Brain microvascular endothelial cell (primary cell): ENCODE data around the gene CHST11.
"Not testable (repeated sequence)": the region's sequence is repeated elsewhere in the genome, so short reads cannot be mapped to it uniquely, and the experiment has no call there.

Experiments used
- DNase-seq: peaks from one replicate; pipeline ENCODE4 v3.0.0-alpha.2; 2020
- H3K27ac ChIP-seq: fragments of 250-450 bp; sonication (Bioruptor Pico); 2 replicates; pipeline ENCODE4 v1.5.1; 2020; ENCODE audit warnings: mild to moderate bottlenecking, moderate library complexity
- H3K27me3 ChIP-seq: fragments of 250-450 bp; sonication (Bioruptor Pico); replicated peaks from 2 replicates; pipeline ENCODE4 v1.5.1; 2020; ENCODE audit warnings: mild to moderate bottlenecking
- H3K36me3 ChIP-seq: fragments of 250-450 bp; sonication (Bioruptor Pico); replicated peaks from 2 replicates; pipeline ENCODE4 v1.5.1; 2020; ENCODE audit warnings: mild to moderate bottlenecking
- H3K4me3 ChIP-seq: 2 replicates; pipeline ENCODE4 v1.5.1; 2011; ENCODE audit warnings: low read depth, mild to moderate bottlenecking, control low read depth, low read length, moderate library complexity
- CTCF ChIP-seq: IDR thresholded peaks from 2 replicates; pipeline ENCODE4 v1.5.1; 2011; ENCODE audit warnings: low read depth, mild to moderate bottlenecking, moderate library complexity, low read length, control low read depth, inconsistent platforms; ENCODE audit errors: missing control alignments
- in situ Hi-C: cut with HindIII; loops from 2 replicates; pipeline ENCODE4 v1.10.0; 2017; ENCODE audit warnings: low sequenced_read_pairs, low pct_ligation_motif_present

CHST11 gene

GRCh38 chr12:104801005-104801404 is 344.3 kb downstream of the CHST11 start:
- H3K27ac ChIP-seq = no peak overlapping the region
- no peak for TF ChIP-seq CTCF
- no peak overlapping the region for H3K4me3 ChIP-seq
- no peaks in the 10 kb centered on the region for H3K36me3 ChIP-seq
- no peaks in the 10 kb centered on the region for H3K27me3 ChIP-seq
- DNase-seq = no peak
- in situ Hi-C loops = no loop called here

DNA sequence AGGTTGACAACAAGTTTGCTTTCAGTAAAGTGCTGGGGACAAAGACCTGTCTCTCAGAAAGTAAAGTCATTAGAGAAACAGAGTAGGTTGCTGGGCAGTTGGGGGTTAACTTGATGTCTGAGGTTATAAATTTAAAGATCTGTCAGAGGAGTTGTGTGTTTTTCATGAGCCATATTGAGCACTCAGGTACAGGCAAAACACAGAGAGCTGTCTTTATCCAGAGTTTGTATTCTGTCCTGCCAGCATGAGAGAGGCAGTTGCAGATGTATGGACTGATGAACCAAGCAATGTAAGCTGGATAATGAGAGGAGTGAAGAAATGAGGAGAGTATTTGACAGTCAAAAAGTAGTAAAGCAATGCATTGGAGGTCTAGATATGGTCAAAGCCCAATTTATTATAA is 344.7 kb downstream of the CHST11 start:
- no peak overlapping the region for H3K27ac ChIP-seq
- DNase-seq = no peak
- H3K27me3 ChIP-seq = no peaks in the 10 kb centered on the region
- no peak overlapping the region for H3K4me3 ChIP-seq
- no peaks in the 10 kb centered on the region for H3K36me3 ChIP-seq
- TF ChIP-seq CTCF = no peak
- in situ Hi-C loops = no loop called here

- no peak for TF ChIP-seq CTCF
- Histone ChIP-seq H3K4me3 (no peak overlapping the region), H3K27ac (no peak overlapping the region), H3K36me3 (no peaks in the 10 kb centered on the region), H3K27me3 (no peaks in the 10 kb centered on the region)
- in situ Hi-C loops = no loop called here
- no peak for DNase-seq
These were observed 345.5 kb downstream of the CHST11 start for GRCh38 chr12:104802208-104802607.

DNA sequence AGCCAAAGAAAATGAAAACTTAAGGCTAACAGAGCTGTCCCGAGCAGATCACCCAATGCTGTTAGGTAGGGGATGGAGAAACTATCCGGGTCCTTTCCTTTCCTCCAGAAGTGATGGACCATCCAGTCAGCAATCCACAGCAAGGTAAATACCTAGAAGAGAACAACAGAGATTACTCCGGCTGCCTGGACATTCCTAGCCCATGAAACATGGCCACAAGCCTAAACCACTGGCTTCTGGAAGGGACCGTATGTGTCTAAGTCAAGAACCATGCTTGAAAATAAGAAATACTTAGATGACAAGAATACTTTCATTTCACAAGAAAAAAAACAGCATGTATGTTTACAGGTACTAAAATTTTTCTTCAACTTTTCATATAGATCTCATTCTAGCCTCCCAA is 348.4 kb downstream of the CHST11 start:
- in situ Hi-C loops = no loop called here
- Histone ChIP-seq H3K4me3 (no peak overlapping the region), H3K36me3 (no peaks in the 10 kb centered on the region), H3K27me3 (no peaks in the 10 kb centered on the region), H3K27ac (no peak overlapping the region)
- peak; percentile 81 for DNase-seq
- no peak for TF ChIP-seq CTCF

DNA sequence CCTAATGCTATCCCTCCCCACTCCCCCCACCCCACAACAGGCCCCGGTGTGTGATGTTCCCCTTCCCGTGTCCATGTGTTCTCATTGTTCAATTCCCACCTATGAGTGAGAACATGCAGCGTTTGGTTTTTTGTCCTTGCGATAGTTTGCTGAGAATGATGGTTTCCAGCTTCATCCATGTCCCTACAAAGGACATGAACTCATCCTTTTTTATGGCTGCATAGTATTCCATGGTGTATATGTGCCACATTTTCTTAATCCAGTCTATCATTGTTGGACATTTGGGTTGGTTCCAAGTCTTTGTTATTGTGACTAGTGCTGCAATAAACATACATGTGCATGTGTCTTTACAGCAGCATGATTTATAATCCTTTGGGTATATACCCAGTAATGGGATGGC is 349.4 kb downstream of the CHST11 start:
- H3K4me3 ChIP-seq, H3K36me3 ChIP-seq, H3K27me3 ChIP-seq, DNase-seq, H3K27ac ChIP-seq, in situ Hi-C loops: not testable (repeated sequence)

GRCh38 chr12:104809251-104809650 is 352.5 kb downstream of the CHST11 start:
- no peak for TF ChIP-seq CTCF
- no peaks in the 10 kb centered on the region for H3K27me3 ChIP-seq
- H3K27ac ChIP-seq = no peak overlapping the region
- no peaks in the 10 kb centered on the region for H3K36me3 ChIP-seq
- in situ Hi-C loops = no loop called here
- no peak for DNase-seq
- H3K4me3 ChIP-seq = no peak overlapping the region
